Measurements from ENCODE around the gene GULP1. TPM values are rescaled to one million over a fixed set of nuclear protein-coding genes. Genes with fewer than 3 reads are reported as not detected.
A peak's percentile ranks its signal among the peaks of the same experiment; 100 is the strongest.

The GULP1 gene
- total and polyA plus RNA-seq, 12 donors: 2.0 to 6.0 (median 4.7) TPM

- intact Hi-C loops (cut with DNase I): no loop called here
- no peaks in the 10 kb centered on the region for H3K36me3 ChIP-seq
- TF ChIP-seq, protein P1, sequence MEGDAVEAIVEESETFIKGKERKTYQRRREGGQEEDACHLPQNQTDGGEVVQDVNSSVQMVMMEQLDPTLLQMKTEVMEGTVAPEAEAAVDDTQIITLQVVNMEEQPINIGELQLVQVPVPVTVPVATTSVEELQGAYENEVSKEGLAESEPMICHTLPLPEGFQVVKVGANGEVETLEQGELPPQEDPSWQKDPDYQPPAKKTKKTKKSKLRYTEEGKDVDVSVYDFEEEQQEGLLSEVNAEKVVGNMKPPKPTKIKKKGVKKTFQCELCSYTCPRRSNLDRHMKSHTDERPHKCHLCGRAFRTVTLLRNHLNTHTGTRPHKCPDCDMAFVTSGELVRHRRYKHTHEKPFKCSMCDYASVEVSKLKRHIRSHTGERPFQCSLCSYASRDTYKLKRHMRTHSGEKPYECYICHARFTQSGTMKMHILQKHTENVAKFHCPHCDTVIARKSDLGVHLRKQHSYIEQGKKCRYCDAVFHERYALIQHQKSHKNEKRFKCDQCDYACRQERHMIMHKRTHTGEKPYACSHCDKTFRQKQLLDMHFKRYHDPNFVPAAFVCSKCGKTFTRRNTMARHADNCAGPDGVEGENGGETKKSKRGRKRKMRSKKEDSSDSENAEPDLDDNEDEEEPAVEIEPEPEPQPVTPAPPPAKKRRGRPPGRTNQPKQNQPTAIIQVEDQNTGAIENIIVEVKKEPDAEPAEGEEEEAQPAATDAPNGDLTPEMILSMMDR (IDR thresholded peaks at IDR 0.05): no peak
- no peak for DNase-seq
- 57 to 63% methylated on average over 5 of the region's 5 CpGs for WGBS, 2 donors
- no peak overlapping the region for H3K27ac ChIP-seq
- H3K4me3 ChIP-seq: no peak overlapping the region
- ATAC-seq: no peak
- H3K4me1 ChIP-seq: no peaks in the 10 kb centered on the region
- no peaks in the 10 kb centered on the region for H3K9me3 ChIP-seq
- no peaks in the 10 kb centered on the region for H3K27me3 ChIP-seq
These were observed 289.1 kb downstream of the GULP1 start for GRCh38 chr2:188580738-188581137.

GRCh38 chr2:188582211-188582610 is 290.5 kb downstream of the GULP1 start:
- intact Hi-C loops (cut with DNase I): no loop called here

GRCh38 chr2:188588235-188588634 is 296.6 kb downstream of the GULP1 start:
- H3K4me3 ChIP-seq: no peak overlapping the region
- ATAC-seq (no peak), DNase-seq (no peak)
- TF ChIP-seq, protein P1 (IDR thresholded peaks at IDR 0.05): no peak
- no peak overlapping the region for H3K27ac ChIP-seq
- H3K36me3 ChIP-seq: peaks cover 0 to 5% (median 0%) of the 10 kb centered on the region in 9 donors
- no peaks in the 10 kb centered on the region for H3K4me1 ChIP-seq
- intact Hi-C loops (cut with DNase I): no loop called here
- no peaks in the 10 kb centered on the region for H3K27me3 ChIP-seq
- H3K9me3 ChIP-seq: no peaks in the 10 kb centered on the region

More at GRCh38 chr2:188582211-188582610, 290.5 kb downstream of the GULP1 start:
- no peaks in the 10 kb centered on the region for H3K9me3 ChIP-seq
- peaks cover 0 to 5% (median 0%) of the 10 kb centered on the region in 9 donors for H3K36me3 ChIP-seq
- no peaks in the 10 kb centered on the region for H3K4me1 ChIP-seq
- H3K4me3 ChIP-seq: no peak overlapping the region
- DNase-seq (no peak), ATAC-seq (no peak)
- H3K27ac ChIP-seq: no peak overlapping the region
- no peaks in the 10 kb centered on the region for H3K27me3 ChIP-seq
- TF ChIP-seq, protein P1 (IDR thresholded peaks at IDR 0.05): no peak
- WGBS, 2 donors: 87 to 91% methylated on average over 2 of the region's 2 CpGs

GRCh38 chr2:188596054-188596453 is 304.4 kb downstream of the GULP1 start:
- intact Hi-C loops (cut with DNase I): loop anchor here in 1 of 10 donors (10.0 kb wide), 1 partner anchor 379 kb away; the partner anchor contains the start of gene COL3A1
- peaks cover 0 to 16% (median 0%) of the 10 kb centered on the region in 9 donors for H3K4me1 ChIP-seq
- H3K27ac ChIP-seq: no peak overlapping the region
- no peaks in the 10 kb centered on the region for H3K9me3 ChIP-seq
- TF ChIP-seq, protein P1 (IDR thresholded peaks at IDR 0.05): no peak
- H3K4me3 ChIP-seq: no peak overlapping the region
- DNase-seq: no peak
- H3K27me3 ChIP-seq: no peaks in the 10 kb centered on the region
- peak in 1 of 8 donors; percentile 39 for ATAC-seq
- H3K36me3 ChIP-seq: no peaks in the 10 kb centered on the region
- 92 to 97% methylated on average over 1 of the region's 1 CpG for WGBS, 2 donors

Measured in heart right ventricle (tissue), 16 donors.